ENCODE results near the gene ELMO2. TPM values are rescaled to one million over a fixed set of nuclear protein-coding genes. Genes with fewer than 3 reads are reported as not detected.
"Not testable (repeated sequence)": the region's sequence is repeated elsewhere in the genome, so short reads cannot be mapped to it uniquely, and the experiment has no call there.

The ELMO2 gene
- total RNA-seq, 1 donor from 2014 or later, result 57.0 TPM

DNA sequence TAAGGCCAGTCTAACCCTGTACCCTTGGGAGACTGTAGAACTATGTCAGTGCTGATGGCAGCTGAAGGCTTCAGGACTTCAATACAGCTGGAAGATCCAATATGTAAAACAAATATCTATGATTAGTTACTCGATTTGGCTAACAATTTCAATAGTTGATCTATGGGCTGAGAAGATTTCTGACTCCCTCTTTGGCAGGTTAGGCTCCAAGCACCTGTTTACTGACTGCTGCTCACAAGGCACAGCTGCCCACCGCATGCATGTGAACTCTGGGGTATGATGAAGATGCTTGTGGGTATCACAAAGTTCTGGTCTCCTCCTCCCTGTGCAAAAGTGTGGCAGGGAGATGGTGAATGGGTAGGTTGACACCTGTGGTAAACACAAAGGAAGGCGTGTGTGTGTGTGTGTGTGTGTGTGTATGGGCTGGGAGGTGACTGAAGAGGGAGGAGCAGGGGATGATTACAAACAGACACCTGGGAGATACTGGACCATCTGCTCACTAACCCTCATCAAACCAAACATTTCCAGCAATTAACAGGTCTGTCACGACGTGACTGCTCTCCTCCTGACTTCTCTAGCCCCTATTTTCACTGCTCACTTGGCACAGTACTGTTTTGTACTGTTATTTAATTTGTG, 18.1 kb downstream of the ELMO2 start:
- Histone ChIP-seq H3K9me3 (no peaks in the 10 kb centered on the region), H3K36me3 (peaks cover 100% of the 10 kb centered on the region), H3K4me1 (no peaks in the 10 kb centered on the region), H3K27ac (no peak overlapping the region), H3K27me3 (no peaks in the 10 kb centered on the region), H3K4me3 (no peak overlapping the region)
- intact Hi-C loops (cut with DNase I), result no loop called here
- DNase-seq, result no peak
- no peak for ATAC-seq
- TF ChIP-seq CTCF (IDR thresholded peaks at IDR 0.05), result no peak

GRCh38 chr20:46387054-46387453, 19.4 kb downstream of the ELMO2 start:
- H3K9me3 ChIP-seq; ATAC-seq; H3K27ac ChIP-seq; DNase-seq; H3K4me1 ChIP-seq; H3K27me3 ChIP-seq; H3K4me3 ChIP-seq; intact Hi-C loops (cut with DNase I): not testable (repeated sequence)
- H3K36me3 ChIP-seq, result peaks cover 100% of the 10 kb centered on the region

GRCh38 chr20:46378412-46379009, 27.9 kb downstream of the ELMO2 start:
- no peak overlapping the region for H3K4me3 ChIP-seq
- H3K27ac ChIP-seq, result no peak overlapping the region
- ATAC-seq (no peak), DNase-seq (no peak)
- intact Hi-C loops (cut with DNase I), result no loop called here
- H3K9me3 ChIP-seq, result no peaks in the 10 kb centered on the region
- H3K27me3 ChIP-seq, result no peaks in the 10 kb centered on the region
- TF ChIP-seq CTCF (IDR thresholded peaks at IDR 0.05), result no peak
- H3K4me1 ChIP-seq, result no peaks in the 10 kb centered on the region
- peaks cover 94% of the 10 kb centered on the region for H3K36me3 ChIP-seq

GRCh38 chr20:46377518-46377917, 28.9 kb downstream of the ELMO2 start:
- Histone ChIP-seq H3K27ac (no peak overlapping the region), H3K9me3 (no peaks in the 10 kb centered on the region), H3K36me3 (peaks cover 94% of the 10 kb centered on the region), H3K4me3 (no peak overlapping the region), H3K4me1 (no peaks in the 10 kb centered on the region), H3K27me3 (no peaks in the 10 kb centered on the region)
- ATAC-seq, result no peak
- intact Hi-C loops (cut with DNase I), result no loop called here
- TF ChIP-seq CTCF (IDR thresholded peaks at IDR 0.05), result no peak
- no peak for DNase-seq

DNA sequence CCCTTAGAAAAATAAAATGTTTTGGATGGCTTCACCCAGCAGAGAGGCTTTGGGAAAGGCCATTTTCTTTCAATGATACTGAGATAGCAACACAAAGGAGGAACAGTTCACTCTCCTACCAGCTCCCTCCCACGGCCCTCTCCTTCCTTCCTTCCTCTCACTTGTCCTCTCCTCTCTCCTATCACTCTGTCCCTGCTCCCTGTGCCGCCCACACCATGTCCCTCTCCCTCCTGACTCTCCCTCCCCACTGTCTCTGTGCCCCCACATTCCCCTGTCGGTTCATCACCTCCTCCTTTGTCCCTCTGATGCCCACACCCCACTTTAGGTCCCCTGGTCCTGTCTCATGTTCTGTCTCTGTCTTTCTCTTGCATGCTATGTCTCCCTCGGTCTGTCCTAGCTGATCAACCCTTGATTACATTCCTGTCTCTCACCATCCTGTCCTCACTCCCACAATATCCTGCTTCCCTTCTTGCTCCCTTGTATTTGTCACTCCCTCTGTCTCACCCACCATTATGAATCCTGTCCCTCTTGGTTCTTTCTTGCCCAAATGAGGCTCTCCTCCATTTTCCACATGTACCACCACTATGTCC, 30.1 kb downstream of the ELMO2 start:
- no peak for DNase-seq
- ATAC-seq, result peak; percentile 57
- H3K9me3 ChIP-seq, result no peaks in the 10 kb centered on the region

More for the DNA sequence above, 30.1 kb downstream of the ELMO2 start:
- no peaks in the 10 kb centered on the region for H3K4me1 ChIP-seq
- H3K4me3 ChIP-seq, result no peak overlapping the region
- no peak for TF ChIP-seq CTCF (IDR thresholded peaks at IDR 0.05)
- peaks cover 94% of the 10 kb centered on the region for H3K36me3 ChIP-seq
- no peaks in the 10 kb centered on the region for H3K27me3 ChIP-seq
- H3K27ac ChIP-seq, result no peak overlapping the region
- intact Hi-C loops (cut with DNase I), result no loop called here
